HG03045 (cell line): Measurements from ENCODE around the gene FAF1.

Experiments
- ATAC-seq: cut with Tn5 transposase; IDR thresholded peaks from one replicate; pipeline ENCODE4 v1.9.1; 2021; ENCODE audit warnings: mild to moderate bottlenecking, moderate library complexity; ENCODE audit not compliant: unreplicated experiment

FAF1 gene

DNA sequence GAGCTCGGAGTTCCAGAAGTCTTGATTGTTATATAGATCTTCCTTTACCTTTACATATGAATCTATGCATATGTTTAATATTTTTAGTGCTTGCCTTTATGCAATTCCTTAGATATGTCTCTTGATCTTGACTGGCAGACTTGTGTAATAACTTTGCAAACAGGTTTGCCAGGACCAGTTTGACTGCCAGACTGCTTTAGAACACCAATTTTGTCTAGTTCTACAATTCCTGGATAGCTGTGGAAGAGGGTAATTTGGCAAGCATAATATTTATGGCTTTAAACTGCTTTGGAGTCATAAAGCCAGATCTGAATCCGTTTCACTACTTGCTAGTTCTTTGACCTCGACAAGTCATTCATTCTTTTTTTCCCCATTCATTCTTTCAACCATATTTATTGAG lies 250.0 kb downstream of the FAF1 start:
- ATAC-seq = no peak

DNA sequence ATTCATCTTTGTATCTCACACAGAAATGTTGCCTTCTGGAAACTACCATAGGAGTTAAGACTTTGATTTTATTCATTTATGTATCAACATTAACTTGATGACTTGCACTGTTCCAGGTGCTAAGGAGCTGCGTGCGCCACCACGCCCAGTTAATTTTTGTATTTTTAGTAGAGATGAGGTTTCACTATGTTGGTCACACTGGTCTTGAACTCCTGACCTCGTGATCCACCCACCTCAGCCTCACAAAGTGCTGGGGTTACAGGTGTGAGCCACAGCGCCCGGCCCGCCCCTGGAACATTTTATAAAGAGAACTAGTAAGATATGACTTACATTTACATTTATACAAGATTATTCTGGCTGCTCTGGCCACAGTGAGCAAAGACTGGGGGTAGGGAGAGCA lies 252.2 kb downstream of the FAF1 start:
- no peak for ATAC-seq

DNA sequence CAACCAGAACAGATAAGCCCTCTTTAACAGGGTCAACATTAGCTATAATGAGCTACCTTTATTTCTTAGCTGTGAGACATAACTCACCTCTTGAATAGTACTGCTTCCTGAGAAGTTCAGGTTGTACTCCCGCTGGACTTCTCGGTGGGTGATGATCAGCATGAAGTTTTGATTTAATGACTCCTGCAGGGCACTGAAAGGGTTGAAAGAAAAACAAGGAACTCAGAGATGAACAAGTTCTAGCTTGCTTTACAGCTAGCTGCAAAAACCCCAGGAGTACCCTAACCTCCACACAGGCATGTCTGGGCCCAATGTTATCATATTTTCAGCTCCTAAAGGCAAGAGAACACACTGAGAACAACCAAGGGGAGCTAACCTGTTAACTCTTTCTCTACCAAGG lies 254.4 kb downstream of the FAF1 start:
- ATAC-seq = no peak

DNA sequence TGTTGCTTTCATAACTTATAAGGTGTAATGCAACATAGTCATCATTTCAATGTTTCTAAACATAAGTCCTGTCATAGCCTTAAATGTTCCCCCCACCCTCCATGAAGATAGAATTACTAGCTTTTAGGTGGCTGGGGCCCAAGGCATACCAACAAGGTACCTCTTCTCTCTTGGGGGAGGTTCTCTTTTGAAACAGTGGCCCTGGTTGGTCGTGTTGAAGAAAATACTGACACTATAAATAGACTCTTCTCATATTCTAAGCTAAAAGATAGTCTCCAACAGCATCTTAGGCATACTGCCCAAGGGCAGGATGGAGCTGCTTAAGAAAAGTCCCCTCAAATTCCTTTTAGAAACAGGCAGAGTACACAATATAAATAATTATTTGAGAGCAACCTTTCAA lies 255.0 kb downstream of the FAF1 start:
- no peak for ATAC-seq

DNA sequence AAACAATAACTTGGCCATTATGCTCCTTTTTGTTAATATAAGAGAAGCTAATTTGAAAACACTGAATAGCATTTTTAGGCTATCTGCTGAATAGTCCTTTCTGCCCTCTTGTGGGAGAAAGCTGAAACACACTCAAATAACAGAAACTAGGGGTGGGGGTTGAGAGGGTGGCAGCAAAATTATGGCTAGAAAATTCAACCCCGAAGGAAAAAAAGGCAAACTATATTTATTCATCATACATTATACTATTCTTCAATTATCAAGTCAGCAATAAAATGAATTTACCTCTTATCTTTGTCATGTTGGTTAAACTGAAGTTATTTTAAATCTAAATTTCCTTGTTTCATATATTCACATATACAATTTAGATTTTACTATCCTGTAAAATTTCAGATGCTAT lies 255.9 kb downstream of the FAF1 start:
- ATAC-seq = no peak

DNA sequence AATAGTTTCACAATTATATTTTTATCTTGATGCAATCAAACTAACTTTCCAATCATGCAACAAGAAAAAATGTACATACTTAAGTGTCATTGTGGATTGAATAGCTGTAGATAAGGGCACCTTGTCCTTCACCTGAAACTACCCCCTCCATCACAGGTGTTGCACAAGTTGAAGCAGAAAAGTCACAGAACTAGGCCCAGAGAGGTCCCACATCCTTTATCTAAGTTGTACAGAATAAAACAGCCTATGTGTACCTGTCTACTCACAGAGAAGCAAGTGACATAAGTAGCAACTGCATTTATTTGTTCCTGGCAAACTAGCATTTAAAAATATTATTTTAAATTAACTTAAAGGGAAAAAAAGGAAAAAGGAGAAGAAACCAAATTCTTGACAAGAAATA lies 256.8 kb downstream of the FAF1 start:
- ATAC-seq = no peak

DNA sequence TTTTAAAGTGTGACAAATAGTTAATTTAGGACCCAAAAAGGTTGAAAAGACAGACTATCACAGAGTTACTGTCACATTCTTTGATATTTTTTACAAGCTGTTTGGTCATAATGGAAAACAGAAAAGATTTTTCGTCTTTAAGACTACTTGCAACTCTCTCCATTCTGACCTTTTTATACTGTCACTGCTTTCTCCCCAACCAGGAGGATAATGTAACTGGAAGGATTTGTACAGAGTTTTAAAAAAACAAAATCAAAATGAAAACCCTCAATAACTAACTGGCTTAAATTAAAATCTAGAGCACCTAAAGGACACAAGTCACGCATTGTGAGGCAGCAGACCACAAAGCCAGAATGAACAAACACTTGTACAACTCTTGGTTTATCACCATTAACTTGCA lies 257.7 kb downstream of the FAF1 start:
- ATAC-seq = no peak

DNA sequence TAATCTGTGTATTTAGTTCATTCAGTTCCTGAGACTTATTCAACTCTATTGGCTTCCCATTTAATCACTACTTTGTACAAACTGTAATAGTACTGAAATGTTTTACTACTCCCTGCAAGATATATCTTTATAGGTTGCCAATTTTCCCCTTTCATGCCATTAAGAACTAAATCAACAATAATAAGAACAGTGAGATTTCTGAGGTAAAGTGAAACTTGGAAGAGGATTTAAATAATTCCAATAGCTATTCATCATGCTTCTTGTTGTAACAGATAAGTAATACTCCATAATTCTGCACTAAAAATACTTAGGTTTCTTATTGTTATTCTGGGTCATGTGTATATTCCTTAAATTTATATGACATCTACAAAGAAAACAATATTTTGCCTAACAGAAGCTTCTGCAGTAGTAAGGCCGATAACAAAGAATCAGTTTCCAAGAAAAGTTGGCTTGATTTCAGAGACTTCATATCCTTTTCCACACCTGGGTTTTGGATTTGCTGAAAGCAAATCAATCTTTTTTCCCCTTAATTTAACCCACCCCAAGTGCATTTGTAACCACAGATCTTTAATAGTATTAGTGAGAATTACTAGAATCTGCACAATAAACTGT lies 258.3 kb downstream of the FAF1 start:
- ATAC-seq = no peak

DNA sequence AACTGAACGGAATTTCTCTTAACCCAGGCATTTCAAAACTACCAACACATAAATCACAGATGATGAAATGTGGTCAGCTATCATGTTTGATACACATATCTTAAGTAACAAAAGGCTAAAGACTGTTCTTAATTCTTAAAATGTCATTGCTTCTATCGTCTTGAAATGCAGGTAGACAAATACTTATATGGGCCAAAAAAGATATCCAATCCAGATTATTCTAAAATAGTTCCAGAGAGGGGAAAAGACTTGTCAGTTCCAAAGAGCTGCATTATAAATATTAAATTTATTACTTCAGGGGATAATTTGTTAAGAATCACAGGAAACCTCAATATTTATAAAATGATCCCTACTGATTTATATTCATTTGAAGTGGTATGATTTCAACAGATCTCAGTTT lies 259.4 kb downstream of the FAF1 start:
- ATAC-seq = no peak

DNA sequence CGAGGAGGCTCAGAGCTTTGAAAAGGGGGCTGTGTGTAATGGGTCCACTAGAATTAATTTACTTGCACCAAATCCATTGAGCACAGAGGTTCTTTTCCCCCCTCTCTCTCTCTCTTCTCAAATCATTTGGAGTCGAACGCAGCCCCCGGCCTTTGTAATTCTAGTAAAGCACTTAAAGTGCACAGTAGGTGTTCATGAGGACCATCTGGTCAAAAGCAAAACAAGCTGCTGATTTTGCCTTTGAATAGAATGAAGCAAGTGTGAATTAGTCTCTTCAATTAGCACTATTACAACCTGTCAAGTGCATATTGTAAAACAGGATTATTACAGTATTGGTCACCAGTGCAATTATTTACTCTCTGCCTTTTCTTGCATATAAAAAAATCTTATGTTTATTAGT lies 259.9 kb downstream of the FAF1 start:
- ATAC-seq = no peak

DNA sequence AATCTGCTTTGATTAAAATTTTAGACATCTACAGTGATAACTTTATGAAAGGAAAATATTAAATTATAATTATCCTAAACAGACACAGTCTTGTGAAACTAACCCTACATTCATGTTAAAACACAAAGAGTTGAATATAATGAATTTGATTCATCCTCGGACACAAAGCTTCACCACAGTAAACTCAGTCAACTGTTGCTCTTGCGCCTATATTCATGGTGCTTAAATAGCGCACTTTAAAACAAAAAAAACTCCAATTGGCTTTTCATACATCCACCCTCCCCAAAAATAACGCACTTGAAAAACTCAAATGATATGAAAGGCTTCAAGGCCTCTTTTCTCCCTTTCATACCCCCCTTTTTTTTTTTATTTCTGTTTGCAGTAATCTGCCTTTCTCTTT lies 260.3 kb downstream of the FAF1 start:
- ATAC-seq = no peak

DNA sequence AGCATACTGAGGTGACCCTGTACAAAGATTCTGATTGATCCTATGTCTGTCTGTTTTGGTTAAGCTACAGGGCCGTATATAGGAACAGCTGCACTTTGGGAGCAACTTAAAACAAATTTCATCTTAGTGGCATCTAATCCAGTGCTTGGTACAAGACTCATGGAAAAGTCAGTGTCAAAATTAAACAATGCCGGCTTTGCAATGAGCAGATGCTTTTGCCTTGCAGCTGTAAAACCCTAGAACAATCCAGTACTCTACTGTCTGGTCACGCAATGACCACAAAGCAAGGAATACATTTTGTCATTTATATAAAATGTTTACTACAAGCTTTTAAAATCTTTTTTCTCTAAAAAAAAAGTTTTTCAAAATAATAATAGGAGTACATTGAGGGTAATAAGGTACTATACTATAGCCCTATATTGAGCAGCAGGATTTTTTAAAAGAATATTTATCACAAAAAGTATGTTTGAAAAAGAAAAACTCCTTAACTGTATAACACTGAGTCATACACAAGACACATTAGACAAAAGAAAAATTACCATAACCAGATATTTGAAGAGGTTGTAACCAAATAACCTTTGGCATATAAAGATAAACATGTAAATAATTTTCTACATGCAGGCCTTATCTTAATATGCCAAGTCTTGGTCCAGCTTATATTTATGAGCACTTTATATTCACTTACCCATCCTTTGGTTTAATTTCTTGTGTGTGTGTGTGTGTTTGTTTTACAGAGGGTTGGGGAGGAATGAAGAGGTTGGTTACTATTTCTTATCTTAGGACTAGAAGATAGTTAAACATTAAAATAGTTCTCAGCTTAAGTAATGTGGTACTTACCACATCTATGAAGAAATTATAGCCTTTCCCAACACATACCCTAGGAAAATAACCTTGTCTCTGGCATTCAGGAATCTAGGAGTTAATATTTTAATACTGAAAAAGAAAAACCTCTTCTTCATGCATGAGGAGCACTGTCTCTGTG lies 262.3 kb downstream of the FAF1 start:
- ATAC-seq = no peak

DNA sequence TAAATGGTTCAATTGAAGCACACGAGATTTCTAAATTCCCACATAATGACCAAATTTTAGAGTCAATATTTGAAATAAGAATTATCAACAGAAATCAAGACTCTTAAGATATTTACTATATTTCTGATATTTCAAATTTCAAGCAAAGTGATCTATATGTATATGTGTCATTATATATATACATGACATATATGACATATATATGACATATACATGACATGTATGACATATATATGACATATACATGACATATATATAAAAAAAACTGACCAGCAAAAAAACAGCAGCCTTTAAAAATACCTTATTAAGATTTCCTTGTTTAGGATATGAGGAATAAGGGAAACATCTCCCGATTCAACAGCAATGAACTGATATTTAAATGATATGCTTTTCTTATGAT lies 266.2 kb downstream of the FAF1 start:
- no peak for ATAC-seq

DNA sequence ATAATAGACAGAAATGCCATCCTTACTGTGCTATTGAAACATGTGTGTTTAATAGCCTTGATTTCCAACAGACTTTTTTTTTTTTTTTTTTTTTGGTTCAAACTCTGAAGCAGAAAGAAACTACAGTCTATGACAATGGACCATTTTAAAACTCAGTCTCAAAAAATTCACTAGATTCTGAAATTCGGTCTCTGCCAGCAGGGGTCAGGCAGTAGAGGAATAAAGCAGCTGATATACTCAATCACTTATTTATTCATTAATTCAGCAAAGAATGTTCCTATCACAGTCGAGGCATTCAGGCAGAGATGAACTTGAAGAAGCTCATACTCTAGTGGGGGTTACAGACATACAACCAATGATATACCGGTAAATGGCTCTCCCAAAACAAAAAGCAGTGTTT lies 275.9 kb downstream of the FAF1 start:
- no peak for ATAC-seq

DNA sequence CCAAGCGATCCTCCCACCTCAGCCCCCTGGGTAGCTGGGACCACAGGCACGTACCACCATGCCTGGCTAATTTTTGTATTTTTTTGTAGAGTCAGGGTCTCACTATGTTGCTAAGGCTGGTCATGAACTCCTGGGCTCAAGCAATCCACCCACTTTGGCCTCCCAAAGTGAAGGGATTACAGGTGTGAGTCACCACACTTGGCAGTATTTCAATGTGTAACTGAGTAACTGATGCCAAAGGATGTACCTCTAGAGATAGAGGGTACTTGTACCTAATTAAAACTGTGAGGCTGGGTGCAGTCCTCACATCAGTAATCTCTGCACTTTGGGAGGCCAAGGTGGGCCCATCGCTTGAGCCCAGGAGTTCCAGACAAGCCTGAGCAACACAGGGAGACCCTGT lies 278.1 kb downstream of the FAF1 start:
- no peak for ATAC-seq

DNA sequence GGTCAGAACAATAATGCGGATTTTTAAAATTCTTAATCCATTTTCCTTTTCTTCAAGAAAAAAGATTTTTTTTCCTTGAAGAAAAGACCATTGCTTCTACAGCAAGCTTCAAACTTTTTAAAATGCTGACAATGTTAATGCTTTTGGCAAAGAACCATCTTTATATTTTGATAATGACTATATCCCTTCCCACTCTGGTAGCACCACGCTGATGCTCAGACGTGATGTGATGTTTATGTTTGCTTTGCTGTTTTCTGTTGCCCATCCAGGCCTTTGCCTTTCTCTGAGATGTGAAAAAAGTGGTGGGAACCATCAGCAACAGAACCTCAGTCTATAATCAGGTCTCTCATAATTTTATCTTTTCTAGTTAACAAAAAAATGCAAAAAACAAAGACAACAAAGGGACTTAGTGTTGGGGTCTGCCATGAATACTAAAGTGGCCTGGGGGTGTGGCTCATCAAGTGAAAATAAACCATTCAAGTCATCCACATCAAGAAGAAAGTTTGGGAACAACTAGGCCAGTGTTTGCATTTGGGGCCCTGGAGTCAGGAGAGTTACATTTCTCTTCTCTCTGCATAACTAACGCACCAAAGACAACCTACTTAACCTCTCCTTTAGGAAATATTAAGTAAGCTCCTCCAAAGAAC lies 292.2 kb downstream of the FAF1 start:
- no peak for ATAC-seq

DNA sequence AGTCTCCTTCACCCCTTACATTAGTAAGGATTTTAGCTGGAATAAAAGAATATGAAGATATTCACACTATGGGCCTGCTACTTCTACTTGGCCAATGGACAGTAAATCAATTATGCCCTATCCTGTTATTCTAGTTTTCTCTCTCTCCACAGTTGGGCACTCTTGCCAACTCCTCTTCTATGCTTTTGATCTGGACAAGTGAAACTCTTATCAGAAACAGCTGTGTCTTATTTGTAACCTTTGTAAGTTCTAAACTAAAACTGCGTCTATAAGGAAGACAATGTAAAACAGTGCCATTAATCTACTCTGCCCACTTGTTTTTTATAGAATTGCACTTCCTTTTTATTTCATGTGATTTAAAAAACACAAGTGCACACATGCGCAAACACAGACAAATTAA lies 292.8 kb downstream of the FAF1 start:
- no peak for ATAC-seq

DNA sequence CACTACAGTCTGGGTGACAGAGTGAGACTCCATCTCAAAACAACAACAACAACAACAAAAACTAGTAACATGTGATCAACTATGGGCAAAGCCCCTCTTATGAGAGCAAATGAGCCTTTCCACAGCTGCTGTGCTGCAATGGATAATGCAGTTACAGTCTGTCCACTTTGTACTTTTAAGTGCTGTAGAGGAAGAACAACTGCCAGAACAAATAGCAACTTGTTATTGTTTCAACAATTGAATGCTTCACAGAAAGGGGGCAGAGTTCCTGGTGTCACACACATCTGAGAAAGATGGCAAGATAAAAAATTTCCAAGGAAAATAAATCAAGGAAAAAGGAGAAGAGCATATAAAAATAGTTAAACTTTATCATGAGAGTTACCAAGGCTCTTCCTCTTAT lies 293.2 kb downstream of the FAF1 start:
- no peak for ATAC-seq

DNA sequence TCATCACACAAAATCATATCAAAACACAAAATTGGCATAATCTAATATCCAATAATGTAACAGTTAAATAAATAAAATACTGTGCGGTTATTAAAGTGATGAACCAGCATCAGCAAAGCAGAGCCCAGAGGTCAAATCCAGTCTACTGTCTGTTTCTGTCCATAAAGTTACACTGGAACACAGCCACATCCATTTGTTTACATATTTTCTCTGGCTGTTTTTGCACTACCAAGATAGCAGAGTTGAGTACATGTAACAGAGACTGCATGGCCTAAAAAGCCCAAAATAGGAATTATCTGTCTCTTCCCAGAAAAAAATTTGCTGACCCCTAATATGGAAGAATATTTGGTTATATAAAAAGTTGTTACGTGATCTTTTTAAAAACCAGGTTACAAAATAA lies 294.7 kb downstream of the FAF1 start:
- no peak for ATAC-seq

DNA sequence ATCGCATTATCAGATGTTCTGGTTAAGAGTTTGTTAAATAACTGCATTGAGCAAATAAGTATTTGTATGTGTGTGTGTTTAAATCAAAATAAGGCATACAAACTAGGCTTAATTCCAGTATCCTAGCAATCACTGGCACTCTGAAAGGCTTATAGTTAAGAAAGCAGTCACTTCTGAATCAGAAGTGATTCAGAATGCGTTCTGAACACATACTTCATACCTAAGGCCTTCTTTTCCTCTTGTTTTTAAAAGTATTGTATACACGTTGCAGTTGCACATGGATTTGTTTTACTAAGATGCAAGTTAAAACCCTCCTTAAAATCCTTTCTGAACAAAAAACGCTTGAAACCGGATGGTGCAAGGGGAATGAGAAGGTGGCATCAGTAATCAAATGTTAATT lies 298.4 kb downstream of the FAF1 start:
- ATAC-seq = no peak

DNA sequence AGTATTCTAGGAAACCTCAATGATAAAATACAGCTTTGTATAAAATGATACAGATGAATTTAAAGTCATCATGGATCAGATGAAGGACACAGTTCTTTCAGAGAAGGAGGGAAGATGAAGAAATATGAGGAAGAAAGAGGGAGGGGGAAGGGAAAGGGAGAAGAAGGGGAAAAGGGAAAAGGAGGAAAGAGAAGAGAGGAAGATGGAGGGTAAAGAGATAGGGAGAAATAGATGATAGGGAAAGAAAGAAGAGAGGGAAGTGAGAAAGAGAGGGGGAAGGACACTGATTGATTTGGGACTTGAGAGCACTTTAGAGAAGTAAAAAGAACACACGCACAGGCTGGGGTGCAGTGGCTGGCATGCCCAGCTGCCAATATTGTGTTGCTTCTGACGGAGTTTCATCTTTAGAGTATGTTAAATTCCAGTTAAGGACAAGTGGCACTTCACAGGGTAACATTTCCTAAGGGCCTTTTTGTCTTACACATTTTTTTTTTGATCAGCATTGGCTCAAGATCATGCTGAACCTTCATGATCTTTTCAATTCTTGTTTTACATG lies 300.9 kb downstream of the FAF1 start:
- ATAC-seq = no peak
